GM12878 (cell line): Measurements from ENCODE around the gene COL5A1. TPM values are rescaled to one million over a fixed set of nuclear protein-coding genes. Genes with fewer than 3 reads are reported as not detected.

Experiments used
- ATAC-seq: fragments of 200-7000 bp; cut with Tn5 transposase; 3 replicates; pipeline ENCODE4 v1.9.1; 2020; ENCODE audit warnings: mild to moderate bottlenecking, moderate library complexity
- BruUV-seq: library from RNA; stranded (reverse); fragments of 400-500 nt; replicated peaks from 2 replicates; lab custom pipeline; 2021; lab: Mats Ljungman, UMichigan
- CTCF ChIA-PET: fragments of 300-600 bp; sonication (Branson Sonifier 250); formaldehyde crosslinking; extraction: SDS; loops from one replicate; lab custom pipeline; 2021; ENCODE audit warnings: inconsistent platforms; lab: Yijun Ruan, JAX
- POLR2A ChIA-PET: fragments of 350-600 bp; formaldehyde crosslinking; extraction: SDS; loops from one replicate; lab custom pipeline; 2021; ENCODE audit warnings: inconsistent platforms; lab: Charles Lee
- RAD21 ChIA-PET: fragments of 300-600 bp; sonication (Branson Sonifier 250); formaldehyde crosslinking; loops from one replicate; lab custom pipeline; 2023; ENCODE audit warnings: antibody characterized with exemption; ENCODE audit not compliant: unreplicated experiment; lab: Charles Lee
- SMC1A ChIA-PET: fragments of 300-600 bp; sonication (Branson Sonifier 250); formaldehyde crosslinking; loops from one replicate; lab custom pipeline; 2023; ENCODE audit not compliant: unreplicated experiment, uncharacterized antibody; lab: Charles Lee
- DNase-seq: peaks from one replicate; pipeline ENCODE4 v3.0.0-alpha.2; 2011; ENCODE audit warnings: low read depth, low spot score
- FAIRE-seq: peaks from 3 replicates; lab custom pipeline; 2011; peaks lifted over from hg19 to GRCh38; lab: Jason Lieb, UNC
- H2AFZ ChIP-seq: 2 replicates; pipeline ENCODE4 v1.6.0; 2011; ENCODE audit warnings: low read depth, low read length, control low read depth; ENCODE audit not compliant: control insufficient read depth
- H3K27ac ChIP-seq: 2 replicates; pipeline ENCODE4 v1.5.1; 2011; ENCODE audit warnings: control low read depth; ENCODE audit not compliant: control insufficient read depth, insufficient read depth
- H3K27me3 ChIP-seq, 2 experiments: replicated peaks in 1 of 2; 2 replicates each; pipeline versions ENCODE4 v1.6.0 to v1.6.1; 2011; ENCODE audit warnings: low read length in 1 of 2; ENCODE audit not compliant: control insufficient read depth in 2 of 2, insufficient read depth in 2 of 2
- H3K36me3 ChIP-seq, 2 experiments: 2 replicates each; pipeline ENCODE4 v1.5.1; 2011; ENCODE audit warnings: low read length in 1 of 2; ENCODE audit not compliant: control insufficient read depth in 2 of 2, insufficient read depth in 2 of 2
- H3K4me1 ChIP-seq: 2 replicates; pipeline ENCODE4 v1.6.1; 2011; ENCODE audit warnings: mild to moderate bottlenecking, low read length, moderate library complexity, mixed read lengths; ENCODE audit not compliant: control insufficient read depth, insufficient read depth
- H3K4me2 ChIP-seq: 2 replicates; pipeline ENCODE4 v1.6.0; 2011; ENCODE audit warnings: control low read depth; ENCODE audit not compliant: control insufficient read depth, insufficient read depth
- H3K4me3 ChIP-seq: fragments of 200-600 bp; sonication (generic); 2 replicates; pipeline ENCODE4 v1.5.1; 2016
- H3K79me2 ChIP-seq: 2 replicates; pipeline ENCODE4 v1.6.0; 2011; ENCODE audit warnings: low read length; ENCODE audit not compliant: control insufficient read depth, insufficient read depth
- H3K9ac ChIP-seq: 2 replicates; pipeline ENCODE4 v1.8.0; 2011; ENCODE audit warnings: low read length, control low read depth, mixed read lengths; ENCODE audit not compliant: control insufficient read depth, insufficient read depth
- H3K9me3 ChIP-seq: replicated peaks from 3 replicates; pipeline ENCODE4 v1.5.1; 2011; ENCODE audit warnings: mild to moderate bottlenecking, low read length; ENCODE audit not compliant: control insufficient read depth, insufficient read depth
- H4K20me1 ChIP-seq: 2 replicates; pipeline ENCODE4 v1.6.0; 2011; ENCODE audit not compliant: control insufficient read depth, insufficient read depth
- ATF3 ChIP-seq: IDR thresholded peaks from 2 replicates; pipeline ENCODE4 v1.6.1; 2011; ENCODE audit warnings: low read depth, mild to moderate bottlenecking, low read length, moderate library complexity, borderline replicate concordance; ENCODE audit errors: extremely low read depth
- CHD4 ChIP-seq: fragments of 200-600 bp; sonication (generic); IDR thresholded peaks from 2 replicates; pipeline ENCODE4 v1.6.1; 2016; ENCODE audit warnings: mild to moderate bottlenecking
- FOXM1 ChIP-seq: IDR thresholded peaks from 2 replicates; pipeline ENCODE4 v1.6.1; 2012; ENCODE audit warnings: low read depth, mild to moderate bottlenecking, inconsistent platforms, low read length, moderate library complexity
- HDAC2 ChIP-seq: fragments of 200-600 bp; sonication (generic); IDR thresholded peaks from 2 replicates; pipeline ENCODE4 v1.6.1; 2017
- NFIC ChIP-seq: IDR thresholded peaks from 2 replicates; pipeline ENCODE4 v1.6.1; 2012; ENCODE audit warnings: low read depth, mild to moderate bottlenecking, inconsistent platforms, low read length, moderate library complexity
- NFYB ChIP-seq: IDR thresholded peaks from 2 replicates; pipeline ENCODE4 v1.6.1; 2011; ENCODE audit warnings: low read depth, mild to moderate bottlenecking, low read length, improper control_type of control experiment, moderate library complexity; ENCODE audit not compliant: insufficient read depth
- NR2C1 ChIP-seq: fragments of 450-650 bp; IDR thresholded peaks from 2 replicates; pipeline ENCODE4 v1.6.1; 2017; ENCODE audit warnings: antibody characterized with exemption, mild to moderate bottlenecking, moderate library complexity
- POU2F2 ChIP-seq: IDR thresholded peaks from 3 replicates; pipeline ENCODE4 v1.6.1; 2011; ENCODE audit warnings: low read depth, mild to moderate bottlenecking, low read length, borderline replicate concordance
- TAF1 ChIP-seq: IDR thresholded peaks from 2 replicates; pipeline ENCODE4 v1.6.1; 2011; ENCODE audit warnings: mild to moderate bottlenecking, low read depth, low read length, borderline replicate concordance
- TCF12 ChIP-seq: IDR thresholded peaks from 2 replicates; pipeline ENCODE4 v1.6.1; 2011; ENCODE audit warnings: low read depth, mild to moderate bottlenecking, low read length
- YBX1 ChIP-seq: fragments of 450-650 bp; IDR thresholded peaks from 2 replicates; pipeline ENCODE4 v1.6.1; 2016; ENCODE audit warnings: antibody characterized with exemption
- WGBS: methylation state at CpG from one replicate; pipeline ENCODE4 v1.1.6; 2016; ENCODE audit warnings: low lambda C conversion rate; ENCODE audit not compliant: insufficient replicate concordance, insufficient coverage; ENCODE audit errors: missing lambda C conversion rate; 5-methylcytosine and 5-hydroxymethylcytosine counted together
- in situ Hi-C: fragments of 300-500 bp; cut with MboI; formaldehyde crosslinking; loops from 9 replicates; pipeline ENCODE4 v1.14.3; 2018; ENCODE audit warnings: mixed read lengths
- intact Hi-C: fragments of 100-400 bp; cut with micrococcal nuclease; formaldehyde crosslinking; loops from one replicate; pipeline ENCODE4 v1.14.2; 2022; ENCODE audit not compliant: unreplicated experiment
- polyA plus RNA-seq, 11 experiments: library from polyadenylated mRNA; depleted of rRNA in 4 of 11; unstranded in 6 of 11; stranded (reverse) in 5 of 11; fragments of >200 nt; fragmentation: Nextera tagmentation in 4 of 11; fragmentation: Illumina TruSeq in 1 of 11; extraction: Ambion mirVana in 4 of 11; extraction: Trizol in 1 of 11; gene quantifications; 1 replicate in 1 of 11; 2 replicates in 10 of 11; pipeline versions ENCODE4 v1.2.1 to v1.2.3, GENCODE V29; 2011 to 2016; ENCODE audit warnings: inconsistent platforms in 2 of 11, missing spikeins in 2 of 11, low read depth in 1 of 11
- total RNA-seq, 4 experiments: library from RNA; depleted of rRNA in 3 of 4; stranded (reverse); fragments of >200 nt in 3 of 4; fragmentation: Illumina TruSeq in 1 of 4; extraction: Trizol in 1 of 4; gene quantifications; 2 replicates each; pipeline versions ENCODE4 v1.2.1 to v1.2.3, GENCODE V29; 2013 to 2021

Gene COL5A1
- total and polyA plus RNA-seq, 10 of the 15 experiments (the other 5 are each of a cell fraction or from before 2014, with no cell fraction given) = under 0.01 to 0.15 (median 0.13) TPM; not detected in 4

GRCh38 chr9:134619448-134619982 lies 22.1 kb upstream of the COL5A1 start (continued):
- TF ChIP-seq TCF12 = no peak
- TF ChIP-seq CHD4 = no peak

DNA sequence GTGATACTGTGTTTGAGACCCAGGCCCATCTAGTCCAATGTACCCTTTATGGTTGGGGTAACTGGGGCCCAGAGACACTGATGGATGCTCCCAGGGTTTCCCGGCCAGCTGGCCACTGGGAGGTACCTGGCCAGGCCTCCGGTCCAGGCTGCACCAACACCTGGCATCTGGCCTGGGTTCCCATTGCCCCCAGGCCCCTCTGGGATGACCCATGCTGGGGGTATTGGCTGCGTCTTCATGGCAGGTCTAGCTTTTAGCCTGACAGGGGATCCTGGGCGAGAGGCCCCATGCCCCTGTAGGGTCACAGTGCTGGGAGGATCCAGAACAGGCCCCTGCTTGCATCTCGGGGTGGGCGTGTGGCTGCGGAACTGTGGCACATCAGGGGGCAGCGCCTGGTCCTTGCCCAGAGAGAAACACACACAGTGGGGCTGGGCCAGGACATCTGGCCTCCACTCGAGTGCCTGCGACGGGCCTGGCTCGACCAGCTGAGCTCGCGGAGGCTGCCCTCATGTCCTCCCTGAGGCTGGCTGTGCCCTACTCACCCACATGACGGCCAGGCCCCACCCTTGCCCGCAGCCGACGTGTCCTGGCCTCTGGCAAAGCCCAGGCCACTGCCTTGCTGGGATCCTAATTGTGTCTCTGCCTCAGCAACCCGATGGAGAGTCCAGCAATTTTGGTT lies 21.5 kb upstream of the COL5A1 start:
- ChIA-PET SMC1A (no interaction called here), POLR2A (no interaction called here), RAD21 (no interaction called here), CTCF (no interaction called here)
- FAIRE-seq (no peak), ATAC-seq (no peak), DNase-seq (no peak)
- no peak overlapping the region for H3K9ac ChIP-seq
- H3K79me2 ChIP-seq = no peaks in the 10 kb centered on the region
- H2AFZ ChIP-seq = no peak overlapping the region
- H3K4me2 ChIP-seq = no peak overlapping the region
- WGBS = 7% methylated on average over 19 of the region's 19 CpGs
- no peak overlapping the region for H3K27ac ChIP-seq
- no peaks in the 10 kb centered on the region for H3K4me1 ChIP-seq
- H3K4me3 ChIP-seq = no peak overlapping the region
- intact Hi-C loops = no loop called here
- H3K27me3 ChIP-seq = peaks cover 0 to 2% of the 10 kb centered on the region in 2 experiments; a peak in 2 of 4 replicates
- no peaks in the 10 kb centered on the region for H3K36me3 ChIP-seq
- no TSS peak for BruUV-seq
- TF ChIP-seq CHD4 (no peak), ATF3 (no peak), TAF1 (no peak), FOXM1 (no peak), NFIC (no peak), NFYB (no peak), HDAC2 (no peak), POU2F2 (no peak), NR2C1 (no peak), YBX1 (no peak)
- in situ Hi-C loops = no loop called here
- H3K9me3 ChIP-seq = no peaks in the 10 kb centered on the region
- no peaks in the 10 kb centered on the region for H4K20me1 ChIP-seq
